ENCODE results near the gene PTPN20.
A peak's percentile ranks its signal among the peaks of the same experiment; 100 is the strongest.

PTPN20 gene

DNA sequence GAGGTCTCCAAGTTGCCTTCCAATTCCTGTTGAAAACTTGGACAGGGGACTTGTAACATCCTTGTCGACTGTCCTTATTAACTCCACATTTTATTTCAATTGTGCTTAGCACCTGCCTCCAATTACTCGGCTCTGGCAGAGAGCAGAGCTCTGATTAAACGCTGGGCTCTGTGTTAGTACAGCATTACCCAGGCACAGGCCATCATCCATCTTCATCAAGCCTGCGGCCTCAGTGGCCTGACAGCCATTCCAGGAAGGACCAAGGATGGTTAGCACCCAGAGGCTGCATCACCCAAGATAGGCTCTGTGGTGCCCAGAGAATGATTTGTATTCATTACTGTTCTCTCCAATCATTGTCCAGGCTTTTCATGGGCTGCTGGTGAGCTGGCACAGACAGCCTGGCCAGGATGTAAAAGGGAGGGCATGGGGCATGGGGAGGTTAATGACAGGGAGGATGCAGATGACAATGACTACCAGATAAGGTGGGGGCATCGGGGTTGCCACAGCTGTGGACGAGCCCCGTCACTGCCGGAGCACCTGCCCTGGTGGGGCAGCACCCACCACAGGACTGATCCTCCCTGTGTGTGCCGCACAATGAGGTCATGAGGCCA lies 123.3 kb downstream of the PTPN20 start:
- ATAC-seq, result no peak
- DNase-seq, result no peak

DNA sequence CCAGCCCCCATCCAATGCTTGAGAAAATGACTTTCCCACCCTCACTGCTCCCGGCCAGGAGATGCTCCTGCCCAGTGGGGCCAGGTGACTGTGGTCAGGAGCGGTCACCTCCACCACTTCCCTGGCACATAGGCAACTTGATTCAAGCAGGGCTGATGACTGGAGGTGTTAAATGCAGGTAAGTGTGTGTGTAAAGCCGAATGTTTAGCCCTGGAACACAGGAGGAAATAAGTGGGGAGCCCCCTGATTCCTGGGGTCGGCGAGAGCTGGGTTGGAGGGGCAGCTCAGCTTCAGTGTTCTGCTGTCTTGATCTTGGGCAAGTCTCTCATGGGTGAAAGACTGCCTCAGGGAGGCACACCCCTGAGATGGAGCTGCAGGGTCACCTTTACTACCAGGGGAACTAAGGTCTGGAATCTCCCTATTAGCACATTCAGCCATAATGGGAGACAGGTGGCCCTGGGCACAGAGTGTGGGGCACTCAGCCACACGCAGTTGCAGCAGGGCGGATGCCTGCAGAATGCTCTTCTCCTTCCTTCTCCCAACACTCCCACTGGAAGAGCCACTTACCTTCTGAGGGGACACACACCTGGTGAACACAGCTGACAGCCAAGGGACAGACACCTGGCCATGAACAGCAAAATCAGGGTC lies 124.1 kb downstream of the PTPN20 start:
- no peak for DNase-seq
- no peak for ATAC-seq

GRCh38 chr10:47035819-47036337 lies 124.7 kb downstream of the PTPN20 start:
- no peak for DNase-seq
- ATAC-seq, result no peak

- no peak for DNase-seq
- no peak for ATAC-seq
Observed at GRCh38 chr10:47036771-47037170, 125.5 kb downstream of the PTPN20 start.

- ATAC-seq (no peak), DNase-seq (no peak)
Observed at GRCh38 chr10:47037654-47038425, 126.6 kb downstream of the PTPN20 start.

GRCh38 chr10:47038881-47039561 lies 127.8 kb downstream of the PTPN20 start:
- ATAC-seq, result no peak
- no peak for DNase-seq

GRCh38 chr10:47039562-47039913 lies 128.3 kb downstream of the PTPN20 start:
- no peak for DNase-seq
- ATAC-seq, result no peak

DNA sequence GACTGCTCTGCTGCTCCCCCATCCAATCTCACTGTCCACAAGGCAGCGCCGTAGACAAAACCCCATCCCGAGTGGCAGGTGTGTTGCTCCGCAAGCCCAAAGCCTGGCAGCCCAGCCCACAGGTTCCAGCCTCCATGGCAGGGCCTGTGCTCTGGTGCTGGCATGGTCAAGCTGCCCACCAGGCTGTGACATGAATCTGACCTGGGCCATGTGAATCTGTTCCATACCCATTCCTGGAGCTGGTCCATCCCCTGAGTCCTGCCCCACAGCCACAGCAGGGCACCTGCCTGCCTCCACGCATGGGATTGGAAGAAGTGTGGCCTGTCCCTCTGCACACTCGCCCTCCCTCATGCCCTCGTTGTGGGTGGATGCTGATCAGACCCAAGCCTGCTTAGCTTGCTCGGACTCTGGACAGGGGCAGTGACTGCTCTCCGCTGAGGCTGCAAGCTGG lies 128.8 kb downstream of the PTPN20 start:
- DNase-seq (no peak), ATAC-seq (no peak)

GRCh38 chr10:47040681-47041080 lies 129.5 kb downstream of the PTPN20 start:
- ATAC-seq, result no peak
- DNase-seq, result no peak

DNA sequence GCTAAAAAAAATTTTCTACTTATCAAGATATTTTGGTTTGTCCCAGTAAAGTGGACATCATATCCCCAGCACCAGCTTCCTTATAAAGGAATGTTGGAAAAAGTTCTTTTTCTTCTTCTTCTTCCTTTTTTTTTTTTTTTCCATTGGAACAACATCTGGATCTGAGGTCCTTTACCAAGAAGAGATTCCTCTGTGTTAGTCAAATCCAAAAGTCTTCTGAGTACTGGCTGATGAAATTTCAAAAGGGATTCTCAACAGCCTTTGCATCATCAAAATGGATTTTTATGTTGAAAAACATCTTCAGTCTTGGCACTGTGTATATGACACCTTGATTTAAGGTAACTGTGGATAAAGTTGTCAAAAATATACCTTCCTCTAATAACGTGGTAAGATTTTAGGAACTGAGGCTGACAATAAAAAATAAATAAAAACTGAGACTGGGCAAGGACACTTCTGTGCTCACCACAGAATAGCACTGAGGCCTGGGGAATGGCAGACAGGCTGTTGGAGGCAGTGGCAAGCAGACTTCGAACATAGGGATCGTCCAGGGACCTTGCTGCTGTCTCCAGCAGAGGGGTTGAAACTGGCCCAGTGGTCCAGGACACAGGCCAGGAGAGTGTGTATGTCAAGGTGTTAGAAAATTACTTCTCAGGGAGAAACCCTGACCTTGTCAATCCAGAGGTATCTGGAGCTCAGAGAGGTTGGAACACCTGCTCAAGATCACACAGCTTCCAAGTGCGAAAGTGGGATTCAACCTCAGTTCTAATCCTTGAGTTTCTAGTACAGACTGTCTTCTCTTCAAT lies 130.4 kb downstream of the PTPN20 start:
- no peak for ATAC-seq
- DNase-seq, result no peak

DNA sequence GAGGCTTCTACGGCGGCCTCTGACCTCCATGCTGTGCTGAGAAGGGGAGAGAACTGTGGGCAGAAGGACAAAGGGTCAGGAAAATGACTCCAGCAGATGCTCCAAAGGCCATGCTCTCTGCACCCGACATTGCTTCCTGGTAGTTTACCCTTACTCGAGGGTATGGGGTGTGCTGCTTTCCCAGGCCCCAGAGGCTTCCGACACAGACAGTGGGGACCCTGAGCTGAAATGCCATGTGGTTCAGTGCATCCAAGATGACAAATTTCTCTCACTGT lies 130.9 kb downstream of the PTPN20 start:
- no peak for ATAC-seq
- DNase-seq, result no peak

GRCh38 chr10:47042780-47043750 lies 131.8 kb downstream of the PTPN20 start:
- ATAC-seq (no peak), DNase-seq (no peak)

DNA sequence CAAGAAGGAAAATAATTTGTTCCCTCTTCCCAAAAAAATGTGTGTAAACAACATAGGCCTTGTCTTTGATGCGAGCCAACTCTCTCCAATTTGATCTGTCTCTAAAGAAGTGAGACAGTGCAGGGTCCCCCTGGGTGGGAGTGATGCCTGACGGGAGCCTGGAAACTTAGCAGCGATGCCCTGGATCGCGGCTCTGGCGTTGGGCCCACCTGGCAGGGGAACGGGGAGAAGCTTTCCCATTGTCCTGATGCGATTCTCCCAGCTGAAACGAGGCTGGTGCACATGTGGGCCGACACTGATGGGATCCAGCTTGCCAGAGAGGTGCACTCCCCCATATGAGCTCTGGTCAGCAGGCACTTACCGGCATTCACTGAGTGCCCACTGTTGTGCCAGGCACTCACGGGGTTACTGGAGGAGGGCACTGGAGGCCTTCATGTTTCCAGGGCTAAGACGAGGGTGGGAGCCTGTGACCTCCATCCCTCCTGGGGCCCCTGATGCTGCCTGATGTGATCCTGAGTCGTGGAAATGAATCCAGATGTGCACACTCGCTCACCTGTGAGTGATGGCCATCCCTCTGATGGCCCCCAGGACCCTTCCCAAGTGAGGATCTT lies 132.8 kb downstream of the PTPN20 start:
- ATAC-seq (no peak), DNase-seq (no peak)

GRCh38 chr10:47044741-47045140 lies 133.5 kb downstream of the PTPN20 start:
- DNase-seq, result no peak
- ATAC-seq, result no peak

DNA sequence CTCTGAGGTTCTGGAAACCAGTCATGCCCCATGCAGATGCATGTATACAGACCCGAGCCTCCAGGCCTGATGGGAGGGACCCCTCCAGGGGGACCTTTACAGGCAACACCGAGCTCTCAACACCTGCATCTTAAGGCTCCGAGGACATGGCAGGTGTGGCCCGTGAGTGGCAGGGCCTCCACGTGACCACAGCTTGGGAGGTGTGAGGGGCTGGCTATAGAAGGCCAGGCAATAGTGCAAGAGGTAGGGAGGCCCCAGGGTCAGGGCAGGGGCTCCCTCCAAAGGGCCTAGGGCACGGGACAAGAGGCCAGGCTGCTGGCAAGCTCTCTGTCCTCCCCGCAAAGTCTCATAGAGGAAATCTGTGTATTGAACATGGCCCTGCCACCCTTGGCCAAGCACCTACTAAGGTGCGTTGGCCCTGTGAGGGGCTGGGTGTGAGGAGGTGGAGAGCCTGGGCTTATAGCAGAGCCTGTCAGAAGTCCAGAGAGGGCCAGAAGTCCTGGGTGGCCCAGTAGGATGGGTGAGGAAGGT lies 134.2 kb downstream of the PTPN20 start:
- ATAC-seq, result no peak

DNA sequence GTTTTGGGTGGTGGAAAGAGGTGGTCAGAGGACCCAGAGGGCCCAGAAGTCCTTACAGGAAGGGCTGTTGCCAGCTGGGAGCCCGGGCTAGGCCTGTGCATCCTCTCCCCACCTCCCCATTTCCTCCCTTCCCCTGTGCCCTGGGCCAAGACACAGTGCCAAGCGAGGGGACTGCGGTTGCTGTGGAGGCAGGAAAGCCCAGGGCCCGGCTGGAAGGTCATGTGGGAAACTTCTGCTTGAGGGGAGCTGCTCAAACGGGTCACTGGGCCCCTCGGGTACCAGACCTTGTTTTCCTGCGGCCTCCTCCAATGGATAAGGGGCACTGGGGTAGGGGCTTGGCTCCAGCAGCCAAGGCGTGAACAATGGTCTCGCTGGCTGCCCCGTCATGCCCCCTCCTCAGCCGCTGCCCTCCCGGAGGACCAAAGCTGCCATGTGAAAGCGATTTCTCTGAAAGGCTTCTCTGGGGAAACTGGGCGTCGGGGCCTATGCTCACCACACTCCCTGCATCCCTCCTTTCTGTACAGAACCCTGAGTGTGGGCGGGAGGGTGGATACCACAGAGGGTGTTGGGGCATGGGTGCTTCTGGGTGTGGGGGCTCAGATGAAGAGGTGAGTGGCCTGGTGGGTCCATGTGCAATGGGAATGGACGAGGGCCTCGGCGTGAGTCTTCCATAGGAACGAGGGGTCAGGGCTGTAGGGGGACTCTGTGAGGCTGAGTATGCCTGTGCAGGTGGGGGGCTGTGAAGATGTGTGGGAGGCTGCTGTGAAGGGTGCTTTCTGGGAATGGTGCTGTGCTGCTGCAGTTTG lies 135.3 kb downstream of the PTPN20 start:
- ATAC-seq (no peak), DNase-seq (no peak)

More for the DNA sequence above, 134.2 kb downstream of the PTPN20 start:
- no peak for DNase-seq

DNA sequence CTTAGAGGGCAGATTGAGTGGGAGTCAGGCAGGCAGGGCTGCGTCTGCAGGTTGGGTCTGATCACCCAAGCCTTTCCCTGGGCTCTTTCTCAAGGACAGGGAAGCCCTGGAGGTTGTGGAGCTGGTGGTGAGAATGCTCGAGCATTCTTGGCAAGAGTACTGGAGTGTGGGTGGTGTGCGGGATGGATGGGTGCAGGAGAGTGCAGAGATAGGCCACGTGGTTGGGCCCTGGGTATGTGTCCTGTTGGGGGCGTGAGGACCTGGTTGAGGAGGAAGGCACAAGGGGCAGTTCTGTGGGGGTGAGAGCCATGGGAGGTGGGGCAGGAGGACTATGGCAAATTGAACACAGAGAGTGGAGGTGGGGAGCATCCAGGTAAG lies 135.9 kb downstream of the PTPN20 start:
- DNase-seq (no peak), ATAC-seq (no peak)

DNA sequence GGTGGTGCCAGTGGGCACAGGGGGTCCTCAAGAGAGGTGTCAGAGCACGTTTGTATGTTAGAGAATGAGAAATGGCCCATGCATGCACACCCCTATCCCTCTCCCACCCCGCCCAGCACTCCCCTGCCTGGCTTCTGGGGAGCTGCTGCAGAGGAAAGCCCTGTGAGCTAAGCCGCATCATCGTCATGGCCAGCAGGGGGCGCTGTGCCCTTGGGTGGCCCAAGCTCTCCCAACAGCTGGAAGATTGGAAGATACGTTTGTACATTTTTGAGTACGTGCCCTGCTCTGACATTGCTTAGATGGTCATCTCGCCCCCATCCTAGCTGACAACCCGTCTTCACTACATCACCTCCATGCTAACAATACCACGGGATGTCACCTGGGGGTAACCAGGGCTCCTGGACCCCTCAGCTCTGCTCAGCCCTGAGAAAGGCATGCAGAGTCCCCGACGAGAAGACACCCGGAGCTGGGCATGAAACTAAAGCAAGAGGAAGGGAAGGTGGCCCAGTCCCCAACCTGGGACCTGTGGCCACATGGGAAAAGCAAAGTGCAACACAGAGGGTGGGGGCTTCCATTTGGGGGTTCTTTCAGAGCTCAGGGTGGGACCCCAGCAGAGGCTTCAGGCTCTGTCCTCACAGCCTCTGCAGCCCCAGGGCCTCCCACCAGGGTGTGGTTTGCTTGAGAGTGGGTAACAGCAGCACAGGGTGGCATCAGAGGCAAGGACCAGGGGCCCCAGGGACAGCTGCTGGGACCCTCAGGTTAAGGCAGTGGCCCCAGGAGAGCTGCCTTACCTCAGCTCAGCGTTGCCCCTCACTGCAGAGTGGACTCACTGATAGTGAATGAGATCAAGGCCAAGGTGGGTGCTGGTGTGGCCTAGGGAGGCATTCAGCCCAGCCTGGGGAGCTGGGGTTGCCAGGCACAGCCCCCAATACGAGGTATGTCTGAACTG lies 136.6 kb downstream of the PTPN20 start:
- DNase-seq (peak; percentile 85), ATAC-seq (no peak)
